ENCODE data around the gene CAMK2A.

The CAMK2A gene

DNA sequence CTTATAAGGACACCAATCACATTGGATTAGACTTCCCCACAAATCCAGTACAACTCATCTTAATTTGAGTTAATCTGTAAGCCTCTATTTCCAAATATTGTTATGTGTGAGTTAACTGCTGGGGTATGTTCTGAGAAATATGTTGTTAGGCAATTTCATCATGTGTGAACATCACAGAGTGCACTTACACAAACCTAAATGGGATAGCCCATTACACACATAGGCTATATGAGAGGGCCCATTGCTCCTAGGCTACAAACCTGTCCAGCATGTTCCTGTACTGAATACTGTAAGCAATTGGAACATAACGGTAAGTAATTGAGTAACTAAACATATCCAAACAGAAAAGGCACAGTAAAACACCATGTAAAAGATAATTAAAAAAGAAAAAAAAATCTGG lies 32.2 kb upstream of the CAMK2A start:
- no peak for DNase-seq (ENCODE audit: low spot score)
- TF ChIP-seq, protein P1, sequence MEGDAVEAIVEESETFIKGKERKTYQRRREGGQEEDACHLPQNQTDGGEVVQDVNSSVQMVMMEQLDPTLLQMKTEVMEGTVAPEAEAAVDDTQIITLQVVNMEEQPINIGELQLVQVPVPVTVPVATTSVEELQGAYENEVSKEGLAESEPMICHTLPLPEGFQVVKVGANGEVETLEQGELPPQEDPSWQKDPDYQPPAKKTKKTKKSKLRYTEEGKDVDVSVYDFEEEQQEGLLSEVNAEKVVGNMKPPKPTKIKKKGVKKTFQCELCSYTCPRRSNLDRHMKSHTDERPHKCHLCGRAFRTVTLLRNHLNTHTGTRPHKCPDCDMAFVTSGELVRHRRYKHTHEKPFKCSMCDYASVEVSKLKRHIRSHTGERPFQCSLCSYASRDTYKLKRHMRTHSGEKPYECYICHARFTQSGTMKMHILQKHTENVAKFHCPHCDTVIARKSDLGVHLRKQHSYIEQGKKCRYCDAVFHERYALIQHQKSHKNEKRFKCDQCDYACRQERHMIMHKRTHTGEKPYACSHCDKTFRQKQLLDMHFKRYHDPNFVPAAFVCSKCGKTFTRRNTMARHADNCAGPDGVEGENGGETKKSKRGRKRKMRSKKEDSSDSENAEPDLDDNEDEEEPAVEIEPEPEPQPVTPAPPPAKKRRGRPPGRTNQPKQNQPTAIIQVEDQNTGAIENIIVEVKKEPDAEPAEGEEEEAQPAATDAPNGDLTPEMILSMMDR (IDR thresholded peaks at IDR 0.05; ENCODE audit: extremely low read depth, missing control alignments), result no peak

DNA sequence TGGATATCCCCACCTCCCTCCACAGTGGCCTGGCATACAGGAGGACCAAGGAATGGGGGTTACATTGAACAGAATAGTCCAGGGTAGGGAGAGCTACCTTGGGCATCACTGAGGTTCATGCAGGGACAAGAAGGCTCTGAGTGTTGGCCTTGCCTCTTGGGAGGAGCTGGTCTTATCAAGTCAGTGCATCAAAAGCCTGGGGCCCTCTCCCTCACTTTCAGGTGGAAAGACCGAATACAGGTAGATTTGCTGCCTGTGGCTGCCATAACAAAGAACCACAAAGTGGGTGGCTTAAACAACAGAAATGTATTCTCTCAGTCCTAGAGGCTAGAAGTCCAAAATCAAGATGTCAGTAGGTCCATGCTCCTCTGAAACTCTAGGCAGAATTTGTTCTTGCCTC lies 31.6 kb upstream of the CAMK2A start:
- TF ChIP-seq, protein P1 (IDR thresholded peaks at IDR 0.05; ENCODE audit: extremely low read depth, missing control alignments), result no peak

GRCh38 chr5:150320044-150320613 lies 30.6 kb upstream of the CAMK2A start:
- no peak for DNase-seq (ENCODE audit: low spot score)
- TF ChIP-seq, protein P1 (IDR thresholded peaks at IDR 0.05; ENCODE audit: extremely low read depth, missing control alignments), result no peak

More for the DNA sequence above, 31.6 kb upstream of the CAMK2A start:
- no peak for DNase-seq (ENCODE audit: low spot score)

- DNase-seq (ENCODE audit: low spot score), result no peak
- TF ChIP-seq, protein P1 (IDR thresholded peaks at IDR 0.05; ENCODE audit: extremely low read depth, missing control alignments), result no peak
Measured at GRCh38 chr5:150319484-150319790, 29.9 kb upstream of the CAMK2A start.

DNA sequence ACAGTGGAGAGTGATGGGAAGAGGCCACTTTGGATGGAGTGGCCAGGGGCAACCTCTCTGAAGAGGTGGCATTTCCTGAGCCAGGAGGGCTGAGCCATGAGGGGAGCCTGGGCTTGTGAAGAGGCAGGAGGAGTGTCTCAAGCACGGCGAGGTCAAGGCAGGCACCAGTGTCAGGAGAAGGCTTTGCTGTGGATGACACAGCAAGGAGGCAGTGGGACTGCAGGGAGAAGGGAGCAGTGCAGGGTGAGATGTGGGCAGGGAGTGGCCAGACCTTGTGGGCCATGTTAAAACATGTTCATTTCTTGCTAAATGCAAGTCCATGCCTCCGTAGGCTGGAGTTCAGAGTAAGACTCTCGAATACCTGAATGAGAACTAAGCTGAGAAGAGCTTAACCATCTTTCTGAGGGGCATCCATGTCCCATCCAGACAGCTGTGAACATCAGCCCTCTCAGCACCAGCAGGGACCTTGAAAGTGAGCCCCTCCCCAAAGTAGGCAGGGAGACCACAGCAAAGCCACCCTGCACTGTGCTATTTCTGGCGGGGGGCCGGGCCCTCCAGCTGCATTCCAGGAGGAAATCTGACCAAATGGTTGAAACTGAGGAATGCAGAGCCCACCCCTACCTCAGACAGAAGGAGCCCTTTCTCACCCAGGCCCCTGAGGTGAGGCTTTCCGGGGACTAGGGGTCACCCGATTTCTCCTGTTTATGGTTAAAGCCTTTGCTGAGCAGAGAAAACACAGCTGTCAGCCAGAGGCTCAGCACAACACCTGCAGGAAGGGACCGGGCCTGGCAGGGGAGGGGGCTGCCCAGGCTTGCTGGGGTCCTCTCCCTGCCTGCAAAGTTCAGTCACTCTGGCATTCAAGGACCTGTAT lies 29.3 kb upstream of the CAMK2A start:
- no peak for DNase-seq (ENCODE audit: low spot score)
- TF ChIP-seq, protein P1 (IDR thresholded peaks at IDR 0.05; ENCODE audit: extremely low read depth, missing control alignments), result no peak

- no peak for DNase-seq (ENCODE audit: low spot score)
Measured at GRCh38 chr5:150317048-150318003, 27.8 kb upstream of the CAMK2A start.

More at GRCh38 chr5:150317048-150318003, 27.8 kb upstream of the CAMK2A start:
- TF ChIP-seq, protein P1 (IDR thresholded peaks at IDR 0.05; ENCODE audit: extremely low read depth, missing control alignments), result no peak

Data from GM20000 (cell line).